HepG2 (cell line): ENCODE results near the gene RALB. TPM values are rescaled to one million over a fixed set of nuclear protein-coding genes. Genes with fewer than 3 reads are reported as not detected.
A peak's percentile ranks its signal among the peaks of the same experiment; 100 is the strongest.

ENCODE experiments used
- BCL6 ChIP-seq: IDR thresholded peaks from 2 replicates; pipeline ENCODE4 v1.6.1; 2016; ENCODE audit warnings: missing genetic modification reagents, missing compliant biosample characterization
- CBFB ChIP-seq: sonication (generic); formaldehyde crosslinking; IDR thresholded peaks from 2 replicates; pipeline ENCODE4 v1.4.0; 2020; ENCODE audit warnings: missing genetic modification reagents
- ELF1 ChIP-seq: sonication (generic); formaldehyde crosslinking; IDR thresholded peaks from 2 replicates; pipeline ENCODE4 v1.4.0; 2020; ENCODE audit warnings: missing genetic modification reagents
- ETV5 ChIP-seq: IDR thresholded peaks from 2 replicates; pipeline ENCODE4 v1.6.1; 2018; ENCODE audit warnings: missing biosample characterization, missing genetic modification reagents, inconsistent platforms, borderline replicate concordance
- FOSL1 ChIP-seq: sonication (generic); formaldehyde crosslinking; IDR thresholded peaks from 2 replicates; pipeline ENCODE4 v1.9.0; 2021; ENCODE audit warnings: missing genetic modification reagents, borderline replicate concordance
- GRHL1 ChIP-seq: sonication (generic); formaldehyde crosslinking; conservative IDR thresholded peaks from 2 replicates; pipeline ENCODE4 v1.8.0; 2022; ENCODE audit warnings: missing genetic modification reagents
- HOXA7 ChIP-seq: sonication (generic); formaldehyde crosslinking; IDR thresholded peaks from 2 replicates; pipeline ENCODE4 v1.8.1; 2022; ENCODE audit warnings: mild to moderate bottlenecking, missing genetic modification reagents, moderate library complexity
- IKZF1 ChIP-seq: fragments of 450-650 bp; IDR thresholded peaks from 2 replicates; pipeline ENCODE4 v1.7.1; 2016
- MIER2 ChIP-seq: IDR thresholded peaks from 2 replicates; pipeline ENCODE4 v1.6.1; 2016; ENCODE audit warnings: missing biosample characterization, missing genetic modification reagents
- MTERF4 ChIP-seq: sonication (generic); formaldehyde crosslinking; IDR thresholded peaks from 2 replicates; pipeline ENCODE4 v1.8.0; 2023; ENCODE audit warnings: mild to moderate bottlenecking, missing genetic modification reagents
- POGZ ChIP-seq: sonication (generic); formaldehyde crosslinking; IDR thresholded peaks from 2 replicates; pipeline ENCODE4 v1.4.0; 2020; ENCODE audit warnings: mild to moderate bottlenecking, missing genetic modification reagents
- RBM39 ChIP-seq: fragments of 200-400 bp; formaldehyde crosslinking; IDR thresholded peaks from one replicate; pipeline ENCODE4 v1.6.1; 2018; ENCODE audit warnings: antibody characterized with exemption, mild to moderate bottlenecking, low read depth, low read length; ENCODE audit not compliant: poor library complexity, severe bottlenecking
- SKIL ChIP-seq: sonication (generic); formaldehyde crosslinking; IDR thresholded peaks from 2 replicates; pipeline ENCODE4 v1.8.0; 2022; ENCODE audit warnings: missing genetic modification reagents, mild to moderate bottlenecking, moderate library complexity, borderline replicate concordance
- STAT6 ChIP-seq: sonication (generic); formaldehyde crosslinking; IDR thresholded peaks from 2 replicates; pipeline ENCODE4 v1.4.0; 2020; ENCODE audit warnings: missing genetic modification reagents, mild to moderate bottlenecking, borderline replicate concordance
- TBX2 ChIP-seq: sonication (generic); formaldehyde crosslinking; IDR thresholded peaks from 2 replicates; pipeline ENCODE4 v1.5.0; 2020; ENCODE audit warnings: missing genetic modification reagents, mild to moderate bottlenecking, borderline replicate concordance
- ZBTB21 ChIP-seq: sonication (generic); formaldehyde crosslinking; IDR thresholded peaks from 2 replicates; pipeline ENCODE4 v1.4.0; 2020; ENCODE audit warnings: missing genetic modification reagents
- ZBTB8A ChIP-seq: sonication (generic); formaldehyde crosslinking; IDR thresholded peaks from 2 replicates; pipeline ENCODE4 v1.4.0; 2020; ENCODE audit warnings: mild to moderate bottlenecking, low read depth, missing genetic modification reagents, borderline replicate concordance
- ZNF256 ChIP-seq: sonication (generic); formaldehyde crosslinking; conservative IDR thresholded peaks from 2 replicates; pipeline ENCODE4 v1.4.0; 2020; ENCODE audit warnings: missing genetic modification reagents
- ZNF383 ChIP-seq: sonication (generic); formaldehyde crosslinking; IDR thresholded peaks from 2 replicates; pipeline ENCODE4 v1.4.0; 2020; ENCODE audit warnings: missing genetic modification reagents, mild to moderate bottlenecking, borderline replicate concordance
- ZNF772 ChIP-seq: sonication (generic); formaldehyde crosslinking; IDR thresholded peaks from 2 replicates; pipeline ENCODE4 v1.5.0; 2020; ENCODE audit warnings: mild to moderate bottlenecking, missing genetic modification reagents
- ZNF850 ChIP-seq: sonication (generic); formaldehyde crosslinking; conservative IDR thresholded peaks from 2 replicates; pipeline ENCODE4 v1.9.0; 2021; ENCODE audit warnings: mild to moderate bottlenecking, missing genetic modification reagents
- ZNF879 ChIP-seq: sonication (generic); formaldehyde crosslinking; IDR thresholded peaks from 2 replicates; pipeline ENCODE4 v1.8.1; 2023; ENCODE audit warnings: missing genetic modification reagents
- ZZZ3 ChIP-seq: sonication (generic); formaldehyde crosslinking; IDR thresholded peaks from 2 replicates; pipeline ENCODE4 v1.4.0; 2020; ENCODE audit warnings: missing genetic modification reagents, mild to moderate bottlenecking, borderline replicate concordance
- polyA plus RNA-seq, 8 experiments: library from polyadenylated mRNA; depleted of rRNA in 3 of 8; stranded (reverse) in 7 of 8; unstranded in 1 of 8; fragments of >200 nt; fragmentation: Illumina TruSeq in 4 of 8; extraction: Trizol in 4 of 8; gene quantifications; 2 replicates each; pipeline versions ENCODE4 v1.2.1 to v1.2.3, GENCODE V29; 2011 to 2016; ENCODE audit warnings: low read depth in 4 of 8, missing spikeins in 1 of 8, mixed read lengths in 1 of 8; ENCODE audit not compliant: insufficient read depth in 1 of 8
- total RNA-seq, 5 experiments: library from RNA; depleted of rRNA; stranded (reverse); fragments of >200 nt; fragmentation: Illumina TruSeq; extraction: Trizol; gene quantifications; 2 replicates each; pipeline ENCODE4 v1.2.3, GENCODE V29; 2016; ENCODE audit warnings: low read depth in 1 of 5

Gene RALB
- total and polyA plus RNA-seq, 2 of the 13 experiments (the other 11 are each of a cell fraction or from before 2014, with no cell fraction given), result 37.8 to 43.2 TPM

- TF ChIP-seq ZNF256, result 0 out of 2 replicates have a peak, but pooled peaks have one; percentile 34
- TF ChIP-seq POGZ (CRISPR knock-in tag), result no peak
- TF ChIP-seq ZNF850 (CRISPR knock-in tag), result no peak
- no peak for TF ChIP-seq HOXA7
- no peak for TF ChIP-seq IKZF1
- no peak for TF ChIP-seq ZNF383 (CRISPR knock-in tag)
- TF ChIP-seq MIER2 (CRISPR knock-in tag), result no peak
- TF ChIP-seq ZZZ3 (CRISPR knock-in tag), result no peak
- TF ChIP-seq GRHL1 (CRISPR knock-in tag), result no peak
- no peak for TF ChIP-seq STAT6 (CRISPR knock-in tag)
- TF ChIP-seq ZBTB8A, result no peak
- no peak for TF ChIP-seq ZBTB21 (CRISPR knock-in tag)
- TF ChIP-seq ELF1 (CRISPR knock-in tag), result peak; percentile 76
- TF ChIP-seq RBM39, result no peak
- TF ChIP-seq CBFB (CRISPR knock-in tag), result no peak; the same call in 1 of the 2 replicates
- 0 out of 2 replicates have a peak, but pooled peaks have one; percentile 61 for TF ChIP-seq ZNF879 (CRISPR knock-in tag)
- no peak for TF ChIP-seq SKIL
- peak; percentile 81 for TF ChIP-seq ETV5
- peak; percentile 73; the same call in 1 of the 2 replicates for TF ChIP-seq ZNF772 (CRISPR knock-in tag)
- peak; percentile 32; the same call in 1 of the 2 replicates for TF ChIP-seq TBX2 (CRISPR knock-in tag)
- TF ChIP-seq MTERF4, result no peak
- TF ChIP-seq FOSL1 (CRISPR knock-in tag), result no peak
- no peak for TF ChIP-seq BCL6 (CRISPR knock-in tag)
These were observed 600 bp downstream of the RALB start (continued) for GRCh38 chr2:120253021-120253882.
